HFF-Myc (cell line): ENCODE measurements around the gene VGF.
"Not testable (repeated sequence)": the region's sequence is repeated elsewhere in the genome, so short reads cannot be mapped to it uniquely, and the experiment has no call there.

ENCODE experiments used
- DNase-seq: peaks from one replicate; pipeline ENCODE4 v3.0.0-alpha.2; 2011; ENCODE audit warnings: low read depth; ENCODE audit errors: extremely low read depth
- H3K4me3 ChIP-seq: replicated peaks from 2 replicates; pipeline ENCODE4 v1.5.1; 2011; ENCODE audit warnings: low read depth, mild to moderate bottlenecking, control low read depth, low read length
- CTCF ChIP-seq: IDR thresholded peaks from 2 replicates; pipeline ENCODE4 v1.5.1; 2012; ENCODE audit warnings: mild to moderate bottlenecking, low read depth, low read length, control low read depth; ENCODE audit errors: missing control alignments

The VGF gene

GRCh38 chr7:101114492-101114891 lies 50.9 kb downstream of the VGF start:
- DNase-seq, result no peak
- no peak for TF ChIP-seq CTCF
- no peak overlapping the region for H3K4me3 ChIP-seq

- H3K4me3 ChIP-seq, result no peak overlapping the region
- no peak for TF ChIP-seq CTCF
- DNase-seq, result no peak
Observed at GRCh38 chr7:101113836-101114235, 51.5 kb downstream of the VGF start.

GRCh38 chr7:101113140-101113539 lies 52.2 kb downstream of the VGF start:
- H3K4me3 ChIP-seq, DNase-seq: not testable (repeated sequence)
